ENCODE measurements around the gene ACER1.
A peak's percentile ranks its signal among the peaks of the same experiment; 100 is the strongest.

ACER1 gene

DNA sequence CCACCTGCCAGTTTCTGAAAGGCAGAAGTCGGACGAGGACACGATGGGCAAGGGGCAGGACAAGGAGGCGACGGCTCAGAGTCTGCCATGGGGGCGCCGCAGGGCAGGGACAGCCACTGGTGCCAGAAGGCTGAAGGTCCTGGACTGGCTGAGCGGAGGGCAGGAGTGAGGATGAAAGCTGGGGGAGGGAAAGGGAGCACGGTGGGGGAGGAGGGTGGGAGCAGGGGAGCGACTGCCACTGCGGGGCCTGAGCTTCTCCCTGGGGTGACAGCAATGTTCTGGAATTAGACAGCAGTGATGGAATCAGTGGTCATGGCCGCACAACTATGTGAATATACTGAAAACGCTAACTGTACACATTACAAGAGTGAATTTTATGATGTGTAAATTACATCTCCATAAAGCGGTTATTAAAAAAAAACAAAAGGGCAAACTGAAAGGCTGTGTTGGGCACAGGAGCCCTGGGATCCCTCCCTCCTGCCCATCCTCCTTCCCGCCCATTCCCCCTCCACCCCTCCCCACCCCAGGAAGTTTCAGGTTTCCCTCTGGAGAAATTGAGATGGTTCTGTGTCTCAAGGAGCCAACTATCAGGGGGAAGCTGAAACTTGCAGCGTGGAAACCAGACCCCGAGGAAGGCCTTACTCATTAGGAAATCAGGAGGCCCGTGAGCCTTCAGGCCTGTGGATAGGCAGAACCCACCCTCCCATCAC lies 69.5 kb downstream of the ACER1 start:
- DNase-seq, result peak; percentile 15

DNA sequence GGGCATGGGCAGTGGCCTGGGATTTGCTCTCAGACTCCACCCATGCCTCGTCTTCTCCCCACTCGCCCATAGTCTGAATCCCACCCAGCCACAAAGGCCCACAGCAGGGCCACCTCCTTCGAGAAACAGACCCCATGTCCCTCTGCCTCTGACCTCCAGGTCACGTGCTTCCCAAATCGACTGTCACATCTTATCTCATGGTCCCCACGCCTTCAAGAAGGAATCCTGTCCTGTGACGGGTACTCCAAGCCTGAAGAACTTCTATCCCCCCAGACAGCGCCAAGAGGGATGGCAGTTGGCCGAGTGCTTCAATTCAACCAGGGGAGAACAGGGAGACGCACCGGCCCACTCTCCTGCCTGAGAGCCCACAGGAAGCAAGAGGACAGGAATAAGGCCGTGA lies 70.1 kb downstream of the ACER1 start:
- no peak for DNase-seq

DNA sequence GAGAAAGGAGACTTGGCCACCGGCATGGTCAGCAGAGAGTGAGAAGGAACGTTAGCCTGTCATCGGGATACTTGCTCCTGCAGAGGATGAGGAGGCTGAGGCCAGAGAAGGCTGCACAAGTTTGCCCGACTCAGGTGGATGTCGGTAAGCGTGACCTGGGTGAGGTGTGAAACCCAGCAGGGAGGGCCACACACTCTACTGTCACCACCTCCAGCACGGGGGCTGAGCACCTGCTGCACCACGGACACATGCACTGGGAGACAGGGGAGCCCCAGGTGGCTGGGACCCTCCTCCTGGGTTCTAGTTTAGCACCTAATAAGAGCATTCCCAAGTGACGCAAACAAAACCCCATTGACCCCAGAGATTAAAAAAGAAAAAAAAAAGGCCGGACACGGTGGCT lies 70.9 kb downstream of the ACER1 start:
- DNase-seq, result no peak

DNA sequence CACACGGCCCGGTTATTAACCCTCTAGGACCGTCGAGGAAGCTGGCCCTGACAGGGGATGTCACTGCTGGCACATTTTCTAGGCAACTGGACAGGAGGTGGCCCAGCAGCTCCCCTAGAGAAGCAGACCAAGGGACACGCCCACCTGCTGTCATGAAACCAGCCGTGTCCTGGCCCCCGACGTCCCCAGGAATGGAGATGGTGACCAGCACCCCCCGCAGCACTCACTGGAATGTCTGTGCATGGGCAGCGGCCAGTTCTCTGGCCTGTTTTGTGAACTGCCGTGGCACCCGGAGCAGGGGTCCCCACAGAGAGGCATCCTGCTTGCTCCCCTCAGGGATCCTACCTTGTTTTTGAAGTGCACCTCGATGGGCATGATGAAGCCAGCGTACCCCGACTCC lies 71.5 kb downstream of the ACER1 start:
- no peak for DNase-seq

DNA sequence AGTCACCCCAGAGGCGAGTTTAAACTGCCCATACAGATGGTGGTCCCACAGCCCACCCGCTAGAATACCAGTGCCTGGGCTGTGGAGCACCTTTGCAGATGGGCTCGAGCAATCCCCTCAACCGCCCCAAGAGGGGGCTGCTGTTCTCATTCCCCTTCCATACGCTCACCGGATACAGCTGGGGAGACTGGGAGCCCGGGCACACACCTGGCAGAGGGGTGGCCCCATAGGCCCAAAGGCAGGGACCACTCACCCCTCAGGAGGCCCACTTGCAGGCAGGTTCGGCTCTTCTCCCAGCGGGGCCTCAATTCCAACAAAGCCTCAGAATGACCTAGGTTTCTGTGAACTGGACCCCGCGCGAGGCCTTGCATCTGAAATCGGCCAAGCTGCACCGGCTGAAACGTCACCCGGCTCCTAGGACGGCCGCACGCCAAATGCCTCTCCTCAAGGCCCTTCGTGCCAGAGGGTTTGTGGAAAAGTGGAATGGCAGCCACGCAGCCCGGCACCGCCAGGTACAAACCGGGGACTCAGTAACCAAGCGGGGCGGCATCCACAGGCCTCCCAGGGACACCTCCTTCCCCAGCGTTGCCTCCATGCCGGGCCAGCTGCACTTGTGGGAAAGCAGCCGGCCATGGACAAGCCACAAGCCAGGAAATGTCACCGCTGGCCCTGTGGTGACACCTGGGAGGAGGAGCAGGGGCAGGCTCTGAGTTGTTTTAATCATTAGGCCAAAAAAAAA lies 72.3 kb downstream of the ACER1 start:
- no peak for DNase-seq

DNA sequence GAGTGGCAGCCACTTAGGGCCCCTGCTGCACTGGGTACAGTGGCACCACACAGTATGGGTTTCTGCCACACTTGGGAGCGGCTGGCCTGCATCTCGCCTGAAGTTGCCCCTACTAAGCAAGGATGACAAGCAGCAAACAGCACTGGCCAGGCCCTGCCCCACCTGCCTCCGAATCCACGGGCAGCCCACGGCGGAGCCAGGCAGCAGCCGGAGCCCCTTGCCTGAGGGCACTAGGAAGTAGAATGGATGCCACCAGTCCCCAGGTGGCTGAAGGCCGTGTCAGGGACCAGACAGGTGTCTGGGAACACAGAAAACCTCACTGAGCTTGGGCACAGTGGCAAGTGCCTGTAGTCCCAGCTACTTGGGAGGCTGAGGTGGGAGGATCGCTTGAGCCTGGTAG lies 73.0 kb downstream of the ACER1 start:
- DNase-seq, result no peak

DNA sequence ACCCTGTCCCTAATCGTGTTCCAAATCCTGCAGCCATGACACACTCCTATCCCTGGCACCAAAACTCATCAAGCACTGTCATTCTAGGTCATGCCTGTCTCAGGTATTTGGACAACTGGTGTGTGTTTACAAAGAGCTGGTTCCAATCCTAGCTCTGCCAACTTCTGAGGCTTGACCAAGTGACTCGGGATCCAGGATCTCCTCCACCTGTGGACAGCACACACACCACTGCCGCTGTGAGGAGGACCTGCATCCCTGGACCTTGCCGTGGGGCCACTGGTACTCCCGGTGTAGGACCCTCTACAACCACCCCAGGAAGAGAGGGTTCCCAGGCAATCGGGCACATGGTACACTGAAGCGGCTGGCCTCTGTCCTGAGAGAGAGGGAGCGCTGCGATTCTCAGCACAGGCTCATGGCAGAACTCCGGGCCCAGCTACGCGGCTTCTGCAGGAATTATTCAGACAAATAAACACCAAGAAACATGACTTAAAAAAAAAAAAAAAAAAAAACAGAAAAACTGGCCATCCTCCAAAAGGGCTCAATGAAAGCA lies 74.0 kb downstream of the ACER1 start:
- DNase-seq, result no peak

DNA sequence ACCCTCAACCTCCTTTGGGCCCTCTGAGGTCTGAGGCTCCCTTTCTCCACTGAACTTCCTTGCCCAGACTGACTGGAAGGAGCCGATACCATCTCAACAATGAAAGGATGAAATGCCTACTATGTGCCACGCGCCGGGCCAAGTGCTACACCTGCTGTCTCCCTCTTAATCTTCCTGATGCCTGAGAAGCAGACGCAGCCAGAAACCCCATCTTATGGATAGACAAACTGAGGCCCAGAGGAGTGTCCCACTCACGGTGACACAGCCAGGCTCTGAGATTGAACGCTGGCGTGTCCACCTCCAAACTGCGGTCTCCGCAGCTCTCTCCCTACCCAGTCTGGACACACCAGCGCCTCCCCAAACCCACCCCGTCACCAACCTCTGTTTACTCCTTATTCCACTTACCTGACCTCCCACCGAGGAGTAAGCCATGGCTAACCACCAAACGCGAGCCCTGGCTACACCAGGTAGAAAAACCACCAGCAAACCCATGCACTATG lies 74.5 kb downstream of the ACER1 start:
- no peak for DNase-seq
